Peyer's patch (tissue), 4 donors: ENCODE measurements around the gene TEX101. TPM values are rescaled to one million over a fixed set of nuclear protein-coding genes. Genes with fewer than 3 reads are reported as not detected.

Experiments
- DNase-seq, 3 donors: peaks; one replicate each; pipeline ENCODE4 v3.0.0-alpha.2; 2017 to 2019
- H3K27ac ChIP-seq, 4 donors: fragments of 200-600 bp; sonication (generic); one replicate each; pipeline ENCODE4 v1.5.1; 2016 to 2019
- H3K27me3 ChIP-seq, 2 donors: fragments of 200-600 bp; sonication (generic); one replicate each; pipeline ENCODE4 v1.5.1; 2019
- H3K36me3 ChIP-seq, 3 donors: fragments of 200-600 bp; sonication (generic); one replicate each; pipeline ENCODE4 v1.5.1; 2016 to 2019
- H3K4me1 ChIP-seq, 4 donors: fragments of 200-600 bp; sonication (generic); one replicate each; pipeline ENCODE4 v1.5.1; 2016 to 2019
- H3K4me3 ChIP-seq, 4 donors: fragments of 200-600 bp; sonication (generic); 1 replicate in 3 of 4; 2 replicates in 1 of 4; pipeline ENCODE4 v1.5.1; 2016 to 2019; ENCODE audit warnings: mild to moderate bottlenecking in 1 of 4
- H3K9me3 ChIP-seq, 4 donors: fragments of 200-600 bp; sonication (generic); one replicate each; pipeline ENCODE4 v1.5.1; 2016 to 2019; ENCODE audit warnings: mild to moderate bottlenecking in 1 of 4
- CTCF ChIP-seq, 6 experiments: fragments of 450-650 bp in 4 of 6; fragments of 200-600 bp in 2 of 6; sonication (generic) in 1 of 6; IDR thresholded peaks; one replicate each; pipeline ENCODE4 v1.5.1; 2017 to 2019; ENCODE audit warnings: antibody characterized with exemption in 6 of 6, mild to moderate bottlenecking in 3 of 6, moderate library complexity in 1 of 6
- POLR2A ChIP-seq, 2 donors: fragments of 450-650 bp; IDR thresholded peaks; one replicate each; pipeline ENCODE4 v1.5.1; 2017; ENCODE audit warnings: antibody characterized with exemption in 2 of 2, mild to moderate bottlenecking in 2 of 2, moderate library complexity in 2 of 2
- total RNA-seq, 4 donors: library from RNA; depleted of rRNA; stranded (reverse); fragments of >200 nt; gene quantifications; one replicate each; pipeline ENCODE4 v1.1.0, GENCODE V29; 2016

TEX101 gene
- total RNA-seq, 4 donors from 2014 or later, result not detected

GRCh38 chr19:43462383-43462782 is 47.7 kb downstream of the TEX101 start:
- peak overlapping the region in 1 of 4 donors; percentile 80 for H3K27ac ChIP-seq
- no peaks in the 10 kb centered on the region for H3K27me3 ChIP-seq
- TF ChIP-seq POLR2A (IDR thresholded peaks at IDR 0.05), result no peak
- TF ChIP-seq CTCF (IDR thresholded peaks at IDR 0.05), result no peak
- peak overlapping the region in 2 of 4 donors; percentile 59 to 80 for H3K4me3 ChIP-seq
- peaks cover 0 to 19% (median 0%) of the 10 kb centered on the region in 4 donors for H3K4me1 ChIP-seq
- H3K9me3 ChIP-seq, result no peaks in the 10 kb centered on the region
- H3K36me3 ChIP-seq, result no peaks in the 10 kb centered on the region
- DNase-seq, result no peak

- Histone ChIP-seq H3K27me3 (no peaks in the 10 kb centered on the region), H3K4me3 (peak overlapping the region; percentile 59 to 80 (median 64)), H3K4me1 (peaks cover 0 to 19% (median 0%) of the 10 kb centered on the region in 4 donors), H3K9me3 (no peaks in the 10 kb centered on the region), H3K36me3 (no peaks in the 10 kb centered on the region), H3K27ac (peak overlapping the region; percentile 67 to 86 (median 83))
- no peak for DNase-seq
- TF ChIP-seq POLR2A (IDR thresholded peaks at IDR 0.05) (no peak), CTCF (IDR thresholded peaks at IDR 0.05) (no peak)
Measured at GRCh38 chr19:43462785-43463380, 48.2 kb downstream of the TEX101 start.

- peak overlapping the region; percentile 59 to 80 (median 64) for H3K4me3 ChIP-seq
- no peaks in the 10 kb centered on the region for H3K27me3 ChIP-seq
- no peaks in the 10 kb centered on the region for H3K36me3 ChIP-seq
- H3K27ac ChIP-seq, result peak overlapping the region; percentile 67 to 86 (median 83)
- TF ChIP-seq POLR2A (IDR thresholded peaks at IDR 0.05) (no peak), CTCF (IDR thresholded peaks at IDR 0.05) (no peak)
- no peaks in the 10 kb centered on the region for H3K9me3 ChIP-seq
- peak; percentile 99 to 100 (median 99) for DNase-seq
- H3K4me1 ChIP-seq, result peaks cover 0 to 19% (median 0%) of the 10 kb centered on the region in 4 donors
Measured at GRCh38 chr19:43463381-43464133, 48.9 kb downstream of the TEX101 start.

GRCh38 chr19:43464134-43464775 is 49.6 kb downstream of the TEX101 start:
- Histone ChIP-seq H3K27me3 (no peaks in the 10 kb centered on the region), H3K4me1 (peaks cover 0 to 19% (median 0%) of the 10 kb centered on the region in 4 donors), H3K27ac (peak overlapping the region; percentile 67 to 86 (median 83)), H3K9me3 (no peaks in the 10 kb centered on the region), H3K36me3 (no peaks in the 10 kb centered on the region), H3K4me3 (peak overlapping the region; percentile 59 to 80 (median 64))
- peak; percentile 81 to 89 (median 84) for DNase-seq
- TF ChIP-seq CTCF (IDR thresholded peaks at IDR 0.05), result no peak
- TF ChIP-seq POLR2A (IDR thresholded peaks at IDR 0.05), result peak in 1 of 2 donors; percentile 7

- peak within 1 kb of the TSS in 3 of 4 donors; percentile 80 to 86 (median 86) for H3K27ac ChIP-seq
- H3K36me3 ChIP-seq, result no peaks in the 10 kb centered on the region
- peak in 2 of 3 donors; percentile 62 to 63 for DNase-seq
- peak within 1 kb of the TSS in 2 of 4 donors; percentile 67 to 80 for H3K4me3 ChIP-seq
- TF ChIP-seq CTCF (IDR thresholded peaks at IDR 0.05) (no peak), POLR2A (IDR thresholded peaks at IDR 0.05) (no peak)
- peaks cover 0 to 19% (median 0%) of the 10 kb centered on the region in 4 donors for H3K4me1 ChIP-seq
- H3K27me3 ChIP-seq, result no peaks in the 10 kb centered on the region
- no peaks in the 10 kb centered on the region for H3K9me3 ChIP-seq
Measured at GRCh38 chr19:43465468-43466120, 50.9 kb downstream of the TEX101 start, which contains the start of gene LYPD3. TSS of gene LYPD3 (minus strand) at chr19:43465608. CDS start at chr19:43465571, 37 bp downstream.
